GM21723 (cell line): Measurements from ENCODE around the gene RFX8.

ENCODE experiments used
- ATAC-seq: cut with Tn5 transposase; IDR thresholded peaks from one replicate; pipeline ENCODE4 v1.9.1; 2021; ENCODE audit warnings: mild to moderate bottlenecking, moderate library complexity; ENCODE audit not compliant: unreplicated experiment

The RFX8 gene

DNA sequence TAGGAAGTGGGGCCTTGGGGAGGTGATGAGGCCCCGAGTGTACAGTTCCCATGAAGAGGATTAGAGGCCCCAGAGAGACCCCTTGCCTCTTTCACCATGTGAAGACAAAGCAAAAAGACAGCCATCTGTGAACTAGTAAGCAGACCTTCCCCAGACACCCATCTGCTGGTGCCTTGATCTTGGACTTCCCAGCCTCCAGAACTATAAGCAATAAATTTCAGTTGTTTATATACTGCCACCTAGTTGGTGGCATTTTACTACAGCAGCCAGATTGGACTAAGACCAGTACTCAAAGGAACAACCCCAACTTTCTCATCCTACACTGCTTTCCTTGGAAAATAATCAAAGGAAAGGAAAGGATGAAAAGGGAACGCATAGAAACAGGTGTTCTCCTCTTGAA is 59.7 kb downstream of the RFX8 start:
- no peak for ATAC-seq

DNA sequence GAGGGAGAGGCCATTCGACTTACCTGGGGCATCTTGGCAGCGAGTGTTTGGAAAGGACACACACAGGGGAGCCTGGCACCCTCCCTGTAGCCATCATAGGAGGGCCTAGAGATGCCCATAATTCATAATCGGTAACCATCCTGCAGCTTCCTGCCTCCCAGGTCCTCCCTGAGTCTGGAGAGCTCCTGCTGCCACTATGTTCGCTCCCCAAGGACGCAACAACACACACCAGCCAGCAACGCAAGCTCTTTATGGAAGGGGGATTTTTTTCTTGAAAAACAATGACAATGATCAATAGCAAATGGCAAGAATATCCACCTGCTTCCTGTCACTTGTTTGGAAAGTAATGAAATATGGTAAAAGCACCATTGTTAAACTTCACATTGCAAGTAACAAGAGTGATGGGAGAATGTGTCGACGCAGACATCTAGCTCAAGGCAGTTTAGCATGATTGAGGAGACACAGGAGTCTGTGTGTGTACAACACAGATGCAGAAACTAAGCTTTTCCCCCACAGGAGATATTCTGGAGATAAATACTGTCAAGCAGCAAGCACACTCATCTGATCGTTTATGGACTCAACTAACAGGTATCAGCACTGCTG is 62.7 kb downstream of the RFX8 start:
- ATAC-seq: no peak

DNA sequence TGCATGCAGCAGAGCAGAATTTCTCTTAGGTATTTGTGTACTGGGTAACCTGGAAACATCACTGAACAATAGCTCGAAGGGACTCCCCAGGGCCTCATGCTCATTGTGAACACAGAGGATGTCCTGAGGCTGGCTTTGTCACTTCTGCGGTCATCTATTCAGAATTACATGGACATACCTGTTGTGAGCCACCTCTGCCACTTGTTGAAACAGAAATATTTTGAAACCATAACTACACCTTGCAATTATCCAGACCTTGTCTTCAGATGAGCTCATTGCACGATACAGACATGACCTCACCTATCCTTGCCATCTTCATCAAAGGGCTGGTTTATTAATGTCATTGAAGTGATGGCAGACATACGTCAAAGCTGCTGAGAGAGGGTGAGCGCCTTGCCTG is 64.2 kb downstream of the RFX8 start:
- no peak for ATAC-seq

DNA sequence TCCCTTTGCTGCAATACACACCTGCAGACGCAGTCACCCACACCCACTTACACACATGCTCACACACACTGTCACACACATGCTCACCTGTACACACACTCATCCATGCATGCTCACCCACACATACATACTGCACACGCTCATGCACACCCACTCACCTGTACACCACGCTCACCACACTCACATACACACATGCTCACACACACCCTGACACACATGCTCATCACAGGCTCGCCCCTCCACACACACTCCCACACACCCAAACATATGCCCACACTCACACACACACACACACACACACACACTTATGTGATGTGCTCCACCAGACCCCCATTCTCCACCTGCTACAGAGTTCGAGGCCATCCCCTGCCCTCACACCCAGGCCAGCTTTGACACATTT is 64.8 kb downstream of the RFX8 start:
- ATAC-seq: no peak

DNA sequence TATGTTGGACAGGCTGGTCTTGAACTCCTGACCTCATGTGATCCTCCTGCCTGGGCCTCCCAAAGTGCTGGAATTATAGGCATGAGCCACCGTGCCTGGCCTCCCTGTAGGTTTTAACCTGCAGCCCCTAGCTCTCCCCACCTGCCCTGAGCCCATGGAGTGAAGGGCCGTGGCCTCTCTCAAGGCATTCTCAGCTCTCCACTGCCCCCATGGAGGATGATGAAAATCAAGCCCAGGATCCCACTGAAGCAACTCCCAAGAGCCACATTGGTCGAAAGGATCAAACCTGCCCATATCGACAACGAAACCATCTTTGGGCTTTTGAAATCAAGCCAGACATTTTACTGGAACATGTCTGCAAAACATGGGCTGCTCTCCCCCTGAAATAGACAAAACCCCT is 65.2 kb downstream of the RFX8 start:
- no peak for ATAC-seq

DNA sequence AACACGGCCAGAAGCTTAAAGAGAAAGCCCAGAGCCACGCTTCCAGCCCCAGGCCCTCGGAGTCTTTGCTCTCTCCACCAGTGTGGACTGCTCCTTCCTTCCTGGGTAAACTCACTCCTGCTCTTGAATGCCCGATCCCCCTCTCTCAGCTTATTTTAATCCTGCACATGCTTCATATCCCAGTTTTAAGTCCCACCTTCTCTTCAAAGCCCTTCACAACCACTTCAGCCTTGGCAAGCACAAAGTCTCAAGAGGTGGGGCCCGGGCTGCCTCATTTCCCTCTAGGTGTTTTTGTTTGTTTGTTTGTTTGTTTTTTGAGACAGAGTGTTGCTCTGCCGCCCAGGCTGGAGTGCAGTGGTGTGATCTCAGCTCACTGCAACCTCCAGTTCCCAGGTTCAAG is 66.0 kb downstream of the RFX8 start:
- no peak for ATAC-seq

DNA sequence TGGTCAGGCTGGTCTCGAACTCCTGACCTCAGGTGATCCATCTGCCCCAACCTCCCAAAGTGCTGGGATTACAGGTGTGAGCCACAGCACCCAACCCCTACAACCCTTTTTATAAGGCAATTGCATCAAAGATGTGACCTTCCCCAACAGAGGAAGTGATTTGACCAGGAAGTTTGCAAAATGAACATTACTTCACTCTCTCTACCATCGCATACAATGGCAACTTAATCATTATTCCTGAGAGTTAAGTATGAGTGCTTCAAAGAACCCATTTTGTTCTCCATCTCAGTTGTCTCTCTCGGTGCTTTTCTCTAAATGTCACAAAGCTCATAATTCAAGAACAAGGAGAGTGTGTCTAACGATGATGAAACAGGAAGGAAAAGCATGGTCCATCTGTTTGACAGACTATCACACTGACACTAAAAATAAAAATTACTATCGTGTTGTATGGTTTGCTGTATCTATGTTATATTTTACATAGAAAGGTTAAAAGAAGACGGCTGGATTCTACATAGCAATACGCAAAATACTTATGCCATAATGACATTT is 69.5 kb downstream of the RFX8 start:
- ATAC-seq: no peak

DNA sequence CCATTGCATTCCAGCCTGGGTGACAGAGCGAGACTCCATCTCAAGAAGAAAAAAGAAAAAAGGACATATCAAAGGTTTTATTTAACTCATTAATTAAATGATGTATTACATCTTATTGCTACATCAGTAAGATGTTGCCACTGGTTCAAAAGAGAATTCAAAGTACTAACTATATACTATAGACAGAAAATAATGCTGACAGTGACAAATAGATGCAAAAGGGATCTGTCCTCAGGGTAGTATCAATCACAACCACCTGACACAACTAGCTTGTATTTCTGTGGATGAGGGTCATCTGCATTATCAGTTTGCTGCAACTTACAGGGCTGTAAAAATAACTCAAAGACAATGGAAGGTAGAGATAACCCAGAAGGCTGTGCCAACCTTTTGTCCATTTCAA is 71.2 kb downstream of the RFX8 start:
- ATAC-seq: no peak

DNA sequence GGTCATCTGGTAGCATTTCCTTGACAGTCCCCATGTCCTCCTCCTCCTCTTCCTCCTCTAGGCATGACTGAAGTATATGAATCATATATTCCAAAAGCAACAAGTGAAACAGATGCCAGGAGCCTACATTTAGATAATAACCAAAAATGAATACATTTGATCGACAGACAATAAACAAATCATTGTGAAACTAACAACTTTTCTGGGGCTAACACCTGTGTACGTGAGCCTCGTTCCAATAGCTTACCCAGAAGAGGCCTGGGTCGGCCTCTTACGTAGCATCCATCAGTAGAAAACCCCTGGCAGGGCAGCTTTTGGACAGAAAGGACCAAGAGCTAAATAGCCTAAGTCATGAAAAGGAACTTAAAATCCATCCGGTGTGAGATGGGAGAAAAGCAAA is 72.3 kb downstream of the RFX8 start:
- no peak for ATAC-seq

DNA sequence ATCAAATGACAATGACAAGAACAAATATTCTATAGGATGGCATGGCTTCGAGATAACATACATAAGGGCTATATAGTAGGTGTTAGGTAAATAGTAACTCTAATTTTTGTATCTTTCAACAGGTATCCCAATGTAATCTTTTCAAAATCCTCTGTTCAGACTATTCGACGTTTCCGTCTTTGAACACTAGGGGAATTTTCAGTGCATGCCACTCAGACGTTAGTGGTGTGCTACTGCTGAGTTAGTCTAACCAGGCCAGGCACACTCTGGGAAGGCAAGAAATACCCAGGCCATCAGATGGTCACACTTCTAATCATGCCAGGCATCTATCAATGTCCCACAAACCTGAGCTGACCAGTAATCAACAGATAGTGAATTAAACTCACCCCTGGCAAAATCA is 73.0 kb downstream of the RFX8 start:
- no peak for ATAC-seq

DNA sequence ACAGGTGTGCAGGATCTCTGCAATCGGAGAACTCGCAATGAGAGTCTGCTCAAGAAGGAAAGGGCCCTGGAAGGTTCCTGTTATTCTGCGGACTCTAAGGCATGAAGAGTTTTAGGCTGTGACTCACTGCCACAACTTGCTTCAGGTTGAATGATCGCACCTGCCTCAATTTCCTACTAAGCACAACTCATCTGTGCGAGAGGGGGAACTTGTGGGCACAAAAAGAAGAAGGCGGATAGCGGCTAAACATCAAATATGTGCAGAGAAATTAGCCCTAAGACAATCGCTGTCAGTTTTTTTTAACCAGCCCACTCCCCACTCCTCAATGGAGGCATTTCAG is 73.6 kb downstream of the RFX8 start:
- ATAC-seq: no peak

DNA sequence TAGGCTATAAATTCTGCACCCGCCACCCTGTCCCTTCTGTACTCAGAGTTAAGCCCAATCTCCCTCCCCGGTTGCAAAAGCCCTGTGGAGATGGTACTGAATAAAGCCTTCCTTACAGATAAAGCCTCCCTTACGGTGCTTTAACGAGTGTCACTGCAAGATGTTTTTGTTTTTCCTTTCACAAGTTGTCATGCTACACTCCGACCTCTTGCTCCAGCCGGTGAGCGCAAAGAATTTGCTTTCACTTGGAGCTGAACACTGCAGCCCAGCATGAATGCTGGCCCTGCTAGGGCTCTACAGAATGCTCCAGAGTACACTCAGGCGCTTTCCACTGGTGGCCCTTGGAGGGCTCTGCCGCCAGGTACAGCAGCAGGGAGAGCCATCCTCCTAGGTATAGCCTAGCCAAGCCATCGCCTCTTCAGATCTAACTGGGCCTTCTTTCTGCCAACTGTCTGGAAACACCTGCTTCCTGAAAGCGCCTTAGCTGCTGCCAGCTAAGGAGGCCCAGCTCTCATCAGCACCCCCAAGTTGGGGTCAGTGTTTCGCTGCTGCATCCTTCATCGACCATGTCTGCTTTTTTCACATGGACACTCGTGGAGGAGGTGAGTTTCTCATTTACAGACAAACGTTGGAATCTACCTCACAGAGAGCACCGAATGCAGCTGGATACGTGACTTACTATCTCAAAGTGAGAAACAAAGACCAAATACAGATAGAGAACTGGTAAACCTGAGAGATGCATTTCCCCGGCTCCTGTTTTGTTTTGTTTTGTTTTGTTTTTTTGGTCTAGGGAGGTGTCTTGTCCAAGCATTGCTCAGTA is 74.2 kb downstream of the RFX8 start:
- no peak for ATAC-seq

DNA sequence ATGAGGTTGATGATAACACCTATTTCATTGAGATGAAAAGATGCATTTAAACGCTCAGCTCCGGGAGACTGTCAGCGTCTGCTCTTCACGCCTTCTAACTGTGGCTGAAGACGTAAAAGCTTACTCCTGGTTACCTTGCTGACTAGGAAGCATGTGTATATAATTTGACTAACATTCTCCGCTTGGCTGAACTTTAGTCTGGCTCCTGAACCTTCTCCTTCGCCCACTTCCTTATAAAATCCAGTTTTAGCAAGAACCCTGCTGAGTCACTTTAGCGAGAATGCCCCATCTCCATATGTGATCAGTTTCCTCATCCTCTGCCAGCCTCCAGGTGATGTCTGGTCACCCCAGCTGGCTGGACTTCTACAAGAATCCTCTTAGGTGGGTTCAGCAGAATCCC is 74.9 kb downstream of the RFX8 start:
- ATAC-seq: no peak

DNA sequence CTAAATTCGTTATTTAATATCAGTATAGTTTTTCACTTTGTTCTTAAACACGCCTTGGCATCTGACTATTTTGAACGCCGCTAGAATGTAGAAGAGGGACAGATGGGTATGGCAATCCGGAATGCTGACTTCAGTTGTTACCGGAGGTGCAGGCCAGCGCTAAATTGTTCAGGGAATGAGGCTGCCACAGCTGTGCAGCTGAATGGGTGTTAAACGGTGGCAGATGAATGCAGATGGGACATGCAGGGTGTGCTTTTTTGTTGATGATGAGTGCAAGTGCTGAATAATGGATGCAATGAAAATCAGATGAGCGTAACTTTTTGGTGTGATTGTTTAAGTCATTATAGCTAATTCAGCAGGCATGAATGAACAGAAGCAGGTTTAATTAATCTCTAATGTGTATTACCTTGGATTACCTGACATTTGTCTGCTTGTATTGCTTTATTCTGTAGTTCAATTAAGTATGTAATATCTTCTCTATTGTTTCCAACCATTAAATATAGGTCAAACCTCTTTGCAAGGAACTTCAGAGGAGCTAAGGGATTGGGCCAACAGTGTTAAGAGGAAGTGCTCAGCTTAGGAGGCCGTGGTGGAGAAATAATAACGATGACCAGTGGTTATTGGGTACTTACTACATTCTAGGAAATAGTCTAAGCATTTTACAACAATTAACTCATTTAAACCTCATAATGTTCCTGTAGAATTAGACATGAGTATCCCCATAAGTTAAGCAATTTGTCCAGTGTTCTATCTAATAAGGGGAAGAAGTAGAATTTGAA is 75.7 kb downstream of the RFX8 start:
- ATAC-seq: no peak

DNA sequence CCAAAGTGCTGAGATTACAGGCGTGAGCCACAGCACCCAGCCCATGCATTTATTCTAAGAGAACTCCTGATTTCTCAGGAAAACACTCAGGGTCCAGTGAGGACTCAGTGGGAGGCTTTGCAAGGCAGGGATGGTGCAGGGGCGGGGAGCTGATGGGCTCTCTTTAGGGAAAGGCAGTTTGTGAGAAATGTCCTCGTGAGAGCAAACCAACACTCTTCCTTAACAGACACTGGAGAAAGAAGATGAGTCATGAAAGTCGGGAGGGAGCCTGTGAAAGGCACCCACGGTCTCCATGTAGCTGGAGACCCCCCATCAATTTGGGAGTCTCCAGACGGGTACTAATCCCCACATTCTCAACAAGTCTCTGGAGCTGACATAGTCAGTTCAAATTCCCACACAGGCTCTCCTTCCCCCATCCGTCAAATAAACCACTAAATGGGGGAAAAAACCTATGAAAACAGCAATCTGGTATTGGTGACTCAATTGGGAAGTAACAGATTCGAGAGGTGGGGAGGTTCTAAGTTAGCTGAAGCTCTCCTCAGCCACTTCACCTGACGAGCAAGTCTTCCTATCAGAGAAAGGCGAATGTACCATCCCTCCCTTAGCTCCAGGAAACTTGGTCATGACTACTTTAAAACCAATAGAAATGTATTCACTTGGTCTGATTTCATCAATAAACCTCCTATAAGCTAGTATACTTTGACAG is 76.6 kb downstream of the RFX8 start:
- ATAC-seq: no peak

DNA sequence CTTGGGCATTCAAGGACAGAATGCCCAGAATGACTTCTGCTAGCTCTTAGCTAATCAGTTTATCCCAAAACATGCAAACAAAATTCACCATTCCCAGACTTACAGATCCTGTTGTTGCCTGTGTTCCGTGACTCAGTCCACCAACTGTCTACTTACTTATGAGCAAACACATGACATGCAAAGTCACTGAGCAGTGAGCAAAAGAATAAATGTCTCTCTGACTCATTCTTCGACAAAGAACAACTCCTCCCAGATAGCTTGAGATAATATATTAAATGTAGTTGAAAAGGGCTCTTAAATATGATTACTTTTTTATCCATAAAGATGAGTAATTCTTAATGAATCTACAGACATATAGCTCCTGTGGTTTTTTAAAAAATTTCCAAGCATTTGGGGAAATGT is 78.6 kb downstream of the RFX8 start:
- ATAC-seq: no peak

DNA sequence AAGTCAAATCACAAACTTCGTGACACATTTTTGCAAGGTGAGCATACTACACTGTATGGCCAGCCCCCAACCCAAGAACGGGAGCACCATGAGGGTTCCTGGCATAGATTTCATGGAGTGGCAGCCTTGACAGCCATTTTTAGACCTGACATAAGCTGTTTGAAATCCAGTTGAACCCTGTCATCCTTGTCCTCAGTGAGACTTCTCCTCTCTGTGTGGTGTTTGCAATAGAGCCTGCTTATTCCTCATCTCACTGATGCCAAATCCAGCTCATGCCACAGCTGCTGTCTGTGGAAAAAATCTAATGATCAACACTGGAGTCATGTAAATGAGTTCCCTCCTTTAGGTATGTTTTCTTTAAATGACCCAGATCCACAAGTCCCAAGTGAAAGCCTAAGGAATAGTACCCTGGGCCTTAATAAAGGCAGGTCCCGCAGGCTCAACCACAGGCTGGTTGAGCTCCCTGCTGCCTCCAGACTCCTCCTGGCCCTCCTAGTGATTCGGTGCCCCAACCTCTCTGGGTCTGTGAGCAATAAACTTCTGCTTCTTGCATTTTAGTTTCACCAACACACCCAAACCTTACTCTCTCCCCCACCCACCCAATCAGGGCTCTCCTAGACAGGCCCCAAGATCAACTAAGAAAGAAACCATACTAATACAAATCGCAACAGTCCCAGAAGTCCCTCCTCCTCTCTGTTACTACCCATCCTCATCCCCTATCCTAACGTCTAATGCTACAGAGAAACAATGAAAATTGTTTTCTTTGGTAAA is 79.2 kb downstream of the RFX8 start:
- no peak for ATAC-seq

DNA sequence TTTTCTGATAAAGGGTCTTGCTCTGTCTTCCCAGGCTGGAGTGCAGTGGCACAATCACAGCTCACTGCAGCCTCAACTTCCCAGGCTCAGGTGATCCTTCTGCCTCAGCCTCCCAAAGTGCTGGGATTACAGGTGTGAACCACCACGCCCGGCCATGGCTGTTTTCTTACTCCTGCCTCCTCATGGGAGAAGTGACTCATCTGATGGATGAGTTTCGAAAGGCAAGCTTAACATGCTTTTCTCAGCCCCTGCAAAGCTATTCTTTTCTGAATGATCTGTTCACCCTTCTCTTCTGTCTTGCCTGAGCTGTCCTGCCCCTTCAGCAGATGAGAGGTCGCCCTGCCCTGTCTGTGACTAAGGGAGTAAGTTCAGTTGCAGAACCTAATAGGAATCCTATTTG is 86.7 kb downstream of the RFX8 start:
- no peak for ATAC-seq

DNA sequence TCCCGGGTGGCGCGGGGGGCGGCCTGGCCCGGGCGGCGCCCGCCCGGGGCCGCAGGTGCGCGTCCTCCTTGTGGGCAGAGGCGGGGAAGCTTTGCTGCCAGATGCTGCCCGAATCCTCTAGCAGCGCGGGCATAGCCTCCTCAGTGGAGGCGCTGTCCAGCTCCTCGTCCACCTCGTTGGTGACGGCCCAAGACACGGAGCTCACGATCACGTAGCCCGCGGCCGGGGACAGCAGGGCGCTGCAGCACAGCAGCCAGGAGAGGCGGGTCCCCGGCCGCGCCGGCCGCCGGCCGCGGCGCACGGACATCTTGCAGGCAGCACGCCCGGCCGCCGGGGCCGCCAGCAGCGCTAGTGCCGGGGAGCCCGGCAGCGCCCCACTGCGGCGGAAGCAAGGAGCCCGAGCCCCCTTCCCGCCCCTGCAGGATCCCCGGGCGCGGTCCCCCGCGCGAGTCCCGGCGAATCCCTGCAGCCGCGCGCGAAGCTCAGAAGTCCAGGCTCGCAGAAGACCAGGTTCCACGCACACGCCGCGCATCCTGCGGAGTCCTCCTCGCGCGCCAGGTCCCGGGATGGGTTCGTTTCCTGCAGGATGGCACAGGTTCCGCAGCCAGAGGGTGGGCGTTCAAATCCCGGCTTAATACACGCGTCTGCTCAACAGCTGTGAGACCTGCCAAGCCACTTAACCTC is 87.6 kb downstream of the RFX8 start, which contains the start of gene CREG2:
CREG2 (minus strand) TSS at position 353 of the 684 bp plus-strand sequence; CDS start at position 307, 46 bp downstream.
- no peak for ATAC-seq
